ENCODE results near the gene PRICKLE4. TPM values are rescaled to one million over a fixed set of nuclear protein-coding genes. Genes with fewer than 3 reads are reported as not detected.

The PRICKLE4 gene
- total RNA-seq, 1 experiment from 2014 or later, result 1.6 TPM

DNA sequence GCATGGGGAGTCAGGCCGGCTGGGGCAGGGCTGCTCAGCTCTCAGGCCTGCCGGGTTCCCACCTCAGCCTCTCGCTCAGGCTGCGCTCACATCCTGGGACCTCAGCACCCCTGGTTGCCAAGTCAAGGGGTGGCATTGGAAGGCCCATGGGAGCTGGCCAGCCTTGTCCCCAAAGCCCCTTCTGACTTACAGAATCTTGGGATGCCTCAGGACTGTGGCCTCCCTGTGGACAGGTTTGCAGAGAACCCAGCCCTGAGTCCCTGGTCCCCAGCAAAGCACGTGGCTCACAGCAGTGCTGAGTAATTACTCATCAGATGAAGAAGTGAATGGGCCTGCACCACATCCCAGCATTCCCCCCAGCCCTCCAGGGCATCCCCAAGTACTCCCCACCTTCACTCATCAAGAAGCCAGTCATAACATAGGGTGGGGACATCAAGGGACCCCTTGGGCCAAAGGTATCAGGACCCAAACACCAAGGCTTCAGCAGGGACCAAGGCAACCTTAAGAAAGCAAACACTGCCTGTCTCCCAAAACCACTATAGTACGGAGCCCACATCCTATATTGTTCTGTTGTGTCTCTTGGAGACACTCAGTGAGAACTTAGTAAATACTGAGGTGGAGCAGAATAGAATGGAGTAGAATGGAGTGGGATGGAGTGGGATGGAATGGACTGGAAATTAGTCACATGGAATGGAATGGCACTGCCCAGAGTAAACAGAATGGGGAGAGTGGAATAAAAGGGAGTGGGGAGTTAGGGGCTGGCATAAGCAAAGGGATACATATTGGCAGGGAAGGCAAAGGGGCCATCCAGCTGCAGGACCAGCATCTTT, 37.0 kb upstream of the PRICKLE4 start:
- no peak overlapping the region for H3K27ac ChIP-seq (ENCODE audit: low read length)
- in situ Hi-C loops (cut with HindIII; ENCODE audit: low pct_unique_long_range_greater_than_20kb, low sequenced_read_pairs) (no loop called here), intact Hi-C loops (cut with micrococcal nuclease; ENCODE audit: unreplicated experiment) (no loop called here)
- ATAC-seq, result no peak
- H3K9me3 ChIP-seq (ENCODE audit: control insufficient read depth, insufficient read depth, low read depth, low read length), result no peaks in the 10 kb centered on the region
- CTCF ChIA-PET, result no interaction called here
- DNase-seq (ENCODE audit: low read depth, low spot score), result no peak
- no peaks in the 10 kb centered on the region for H3K36me3 ChIP-seq (ENCODE audit: control insufficient read depth, insufficient read depth, low read length)
- BruUV-seq (replicated peaks), result no TSS peak
- no peaks in the 10 kb centered on the region for H3K27me3 ChIP-seq (ENCODE audit: control insufficient read depth, insufficient read depth, low read length)
- POLR2A ChIA-PET, result interaction anchor here (0.6 kb wide), 1 partner anchor 8 kb away, joined by 4 read pairs; the partner anchor contains the start of gene TFEB
- TF ChIP-seq POLR2AphosphoS5 (IDR thresholded peaks at IDR 0.05; ENCODE audit: low read depth, low read length), result no peak
- TF ChIP-seq, protein P1, sequence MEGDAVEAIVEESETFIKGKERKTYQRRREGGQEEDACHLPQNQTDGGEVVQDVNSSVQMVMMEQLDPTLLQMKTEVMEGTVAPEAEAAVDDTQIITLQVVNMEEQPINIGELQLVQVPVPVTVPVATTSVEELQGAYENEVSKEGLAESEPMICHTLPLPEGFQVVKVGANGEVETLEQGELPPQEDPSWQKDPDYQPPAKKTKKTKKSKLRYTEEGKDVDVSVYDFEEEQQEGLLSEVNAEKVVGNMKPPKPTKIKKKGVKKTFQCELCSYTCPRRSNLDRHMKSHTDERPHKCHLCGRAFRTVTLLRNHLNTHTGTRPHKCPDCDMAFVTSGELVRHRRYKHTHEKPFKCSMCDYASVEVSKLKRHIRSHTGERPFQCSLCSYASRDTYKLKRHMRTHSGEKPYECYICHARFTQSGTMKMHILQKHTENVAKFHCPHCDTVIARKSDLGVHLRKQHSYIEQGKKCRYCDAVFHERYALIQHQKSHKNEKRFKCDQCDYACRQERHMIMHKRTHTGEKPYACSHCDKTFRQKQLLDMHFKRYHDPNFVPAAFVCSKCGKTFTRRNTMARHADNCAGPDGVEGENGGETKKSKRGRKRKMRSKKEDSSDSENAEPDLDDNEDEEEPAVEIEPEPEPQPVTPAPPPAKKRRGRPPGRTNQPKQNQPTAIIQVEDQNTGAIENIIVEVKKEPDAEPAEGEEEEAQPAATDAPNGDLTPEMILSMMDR (IDR thresholded peaks at IDR 0.05), result no peak
- no peak for TF ChIP-seq TCF7L2 (IDR thresholded peaks at IDR 0.05; ENCODE audit: low read depth, low read length)
- TF ChIP-seq, protein P2, sequence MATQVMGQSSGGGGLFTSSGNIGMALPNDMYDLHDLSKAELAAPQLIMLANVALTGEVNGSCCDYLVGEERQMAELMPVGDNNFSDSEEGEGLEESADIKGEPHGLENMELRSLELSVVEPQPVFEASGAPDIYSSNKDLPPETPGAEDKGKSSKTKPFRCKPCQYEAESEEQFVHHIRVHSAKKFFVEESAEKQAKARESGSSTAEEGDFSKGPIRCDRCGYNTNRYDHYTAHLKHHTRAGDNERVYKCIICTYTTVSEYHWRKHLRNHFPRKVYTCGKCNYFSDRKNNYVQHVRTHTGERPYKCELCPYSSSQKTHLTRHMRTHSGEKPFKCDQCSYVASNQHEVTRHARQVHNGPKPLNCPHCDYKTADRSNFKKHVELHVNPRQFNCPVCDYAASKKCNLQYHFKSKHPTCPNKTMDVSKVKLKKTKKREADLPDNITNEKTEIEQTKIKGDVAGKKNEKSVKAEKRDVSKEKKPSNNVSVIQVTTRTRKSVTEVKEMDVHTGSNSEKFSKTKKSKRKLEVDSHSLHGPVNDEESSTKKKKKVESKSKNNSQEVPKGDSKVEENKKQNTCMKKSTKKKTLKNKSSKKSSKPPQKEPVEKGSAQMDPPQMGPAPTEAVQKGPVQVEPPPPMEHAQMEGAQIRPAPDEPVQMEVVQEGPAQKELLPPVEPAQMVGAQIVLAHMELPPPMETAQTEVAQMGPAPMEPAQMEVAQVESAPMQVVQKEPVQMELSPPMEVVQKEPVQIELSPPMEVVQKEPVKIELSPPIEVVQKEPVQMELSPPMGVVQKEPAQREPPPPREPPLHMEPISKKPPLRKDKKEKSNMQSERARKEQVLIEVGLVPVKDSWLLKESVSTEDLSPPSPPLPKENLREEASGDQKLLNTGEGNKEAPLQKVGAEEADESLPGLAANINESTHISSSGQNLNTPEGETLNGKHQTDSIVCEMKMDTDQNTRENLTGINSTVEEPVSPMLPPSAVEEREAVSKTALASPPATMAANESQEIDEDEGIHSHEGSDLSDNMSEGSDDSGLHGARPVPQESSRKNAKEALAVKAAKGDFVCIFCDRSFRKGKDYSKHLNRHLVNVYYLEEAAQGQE (IDR thresholded peaks at IDR 0.05; ENCODE audit: insufficient read depth in 1 of 2, low read depth in 2 of 2, low read length in 1 of 2), result no peak
- no peak for TF ChIP-seq SIN3A (IDR thresholded peaks at IDR 0.05; ENCODE audit: borderline replicate concordance, insufficient read depth, low read depth, low read length)
- H3K4me3 ChIP-seq (ENCODE audit: low read depth in 2 of 2, low read length in 2 of 2), result no peak overlapping the region
- peaks cover 9% of the 10 kb centered on the region for H3K4me1 ChIP-seq (ENCODE audit: control insufficient read depth, insufficient read depth, low read length)

DNA sequence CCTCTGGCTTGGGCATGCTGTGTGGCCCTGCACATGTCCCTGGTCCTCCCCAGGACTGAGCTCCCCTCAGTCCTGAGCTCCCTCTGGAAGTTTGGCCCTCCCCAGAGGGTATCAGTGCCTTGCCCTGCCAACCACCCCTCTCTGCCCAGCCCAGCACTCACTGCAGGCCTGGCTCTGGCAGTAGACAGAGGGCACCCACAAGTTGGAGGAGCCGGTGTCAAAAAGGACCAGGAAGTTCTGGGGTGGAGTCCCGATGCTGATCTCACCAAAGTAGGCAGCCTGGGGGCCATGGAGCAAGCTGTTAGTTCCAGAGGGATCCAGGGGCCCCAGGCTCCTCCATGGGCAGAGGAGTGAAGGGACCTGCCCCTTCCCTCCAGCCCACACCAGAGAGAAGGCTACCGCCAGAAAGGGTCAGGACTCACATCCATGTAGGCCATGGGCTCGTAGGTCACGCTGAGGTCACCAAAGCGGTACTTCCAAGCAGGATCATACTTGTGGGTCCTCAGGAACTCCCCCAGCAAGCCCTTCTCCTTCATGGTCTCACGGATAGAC, 36.3 kb upstream of the PRICKLE4 start:
- ChIA-PET POLR2A (interaction anchor here (0.6 kb wide), 1 partner anchor 9 kb away, joined by 4 read pairs; the partner anchor contains the start of gene TFEB), CTCF (interaction anchor here (0.6 kb wide), 1 partner anchor 220 kb away, joined by 5 read pairs; no protein-coding TSS in a partner anchor)
- no TSS peak for BruUV-seq (replicated peaks)
- intact Hi-C loops (cut with micrococcal nuclease; ENCODE audit: unreplicated experiment) (no loop called here), in situ Hi-C loops (cut with HindIII; ENCODE audit: low pct_unique_long_range_greater_than_20kb, low sequenced_read_pairs) (no loop called here)
- DNase-seq (ENCODE audit: low read depth, low spot score) (no peak), ATAC-seq (no peak)
- TF ChIP-seq, protein P2 (IDR thresholded peaks at IDR 0.05; ENCODE audit: insufficient read depth in 1 of 2, low read depth in 2 of 2, low read length in 1 of 2), result no peak
- TF ChIP-seq TCF7L2 (IDR thresholded peaks at IDR 0.05; ENCODE audit: low read depth, low read length), result no peak
- TF ChIP-seq POLR2AphosphoS5 (IDR thresholded peaks at IDR 0.05; ENCODE audit: low read depth, low read length), result no peak
- TF ChIP-seq, protein P1 (IDR thresholded peaks at IDR 0.05), result no peak
- TF ChIP-seq SIN3A (IDR thresholded peaks at IDR 0.05; ENCODE audit: borderline replicate concordance, insufficient read depth, low read depth, low read length), result no peak
- Histone ChIP-seq H3K27ac (ENCODE audit: low read length) (no peak overlapping the region), H3K36me3 (ENCODE audit: control insufficient read depth, insufficient read depth, low read length) (no peaks in the 10 kb centered on the region), H3K4me3 (ENCODE audit: low read depth in 2 of 2, low read length in 2 of 2) (no peak overlapping the region), H3K27me3 (ENCODE audit: control insufficient read depth, insufficient read depth, low read length) (no peaks in the 10 kb centered on the region), H3K9me3 (ENCODE audit: control insufficient read depth, insufficient read depth, low read depth, low read length) (no peaks in the 10 kb centered on the region), H3K4me1 (ENCODE audit: control insufficient read depth, insufficient read depth, low read length) (peaks cover 9% of the 10 kb centered on the region)

Data from Panc1 (cell line).